ENCODE results near the gene NKAIN2.

Gene NKAIN2

GRCh38 chr6:123841067-123841896, 37.6 kb downstream of the NKAIN2 start:
- H3K27ac ChIP-seq (ENCODE audit: low read depth, low read length): no peak overlapping the region
- H4K20me1 ChIP-seq (ENCODE audit: low read depth, low read length): no peaks in the 10 kb centered on the region

GRCh38 chr6:123844011-123844410, 40.3 kb downstream of the NKAIN2 start:
- Histone ChIP-seq H3K4me3 (ENCODE audit: insufficient read depth, low read length, poor library complexity, severe bottlenecking) (no peak overlapping the region), H3F3A (ENCODE audit: insufficient read depth) (no peaks in the 10 kb centered on the region), H4K20me1 (ENCODE audit: low read depth, low read length) (no peaks in the 10 kb centered on the region), H3K4me2 (ENCODE audit: low read depth, low read length, poor library complexity, severe bottlenecking) (no peak overlapping the region), H3K27ac (ENCODE audit: low read depth, low read length) (no peak overlapping the region), H3K9me3 (ENCODE audit: insufficient read depth, low read length) (no peaks in the 10 kb centered on the region), H3K36me3 (ENCODE audit: low read length) (no peaks in the 10 kb centered on the region), H2AFZ (ENCODE audit: low read depth, low read length, severe bottlenecking) (no peak overlapping the region), H3K9ac (ENCODE audit: low read length) (no peak overlapping the region), H3K79me2 (ENCODE audit: insufficient read depth, low read length) (no peaks in the 10 kb centered on the region), H3K27me3 (ENCODE audit: low read length) (no peaks in the 10 kb centered on the region), H3K9me2 (replicated peaks; ENCODE audit: insufficient read depth, low read length) (no peaks in the 10 kb centered on the region)
- no peak for TF ChIP-seq EZH2phosphoT487 (conservative IDR thresholded peaks at IDR 0.05; ENCODE audit: low read length)
- no peak for TF ChIP-seq CTCF (IDR thresholded peaks at IDR 0.05; ENCODE audit: insufficient read depth, low read length, poor library complexity, severe bottlenecking)

More at GRCh38 chr6:123841067-123841896, 37.6 kb downstream of the NKAIN2 start:
- Histone ChIP-seq H3K9ac (ENCODE audit: low read length) (no peak overlapping the region), H3K79me2 (ENCODE audit: insufficient read depth, low read length) (no peaks in the 10 kb centered on the region), H3K4me3 (ENCODE audit: insufficient read depth, low read length, poor library complexity, severe bottlenecking) (no peak overlapping the region), H3K9me2 (replicated peaks; ENCODE audit: insufficient read depth, low read length) (no peaks in the 10 kb centered on the region), H3K4me2 (ENCODE audit: low read depth, low read length, poor library complexity, severe bottlenecking) (no peak overlapping the region), H3K9me3 (ENCODE audit: insufficient read depth, low read length) (no peaks in the 10 kb centered on the region), H3F3A (ENCODE audit: insufficient read depth) (no peaks in the 10 kb centered on the region), H3K27me3 (ENCODE audit: low read length) (no peaks in the 10 kb centered on the region), H2AFZ (ENCODE audit: low read depth, low read length, severe bottlenecking) (no peak overlapping the region), H3K36me3 (ENCODE audit: low read length) (no peaks in the 10 kb centered on the region)
- TF ChIP-seq CTCF (IDR thresholded peaks at IDR 0.05; ENCODE audit: insufficient read depth, low read length, poor library complexity, severe bottlenecking) (no peak), EZH2phosphoT487 (conservative IDR thresholded peaks at IDR 0.05; ENCODE audit: low read length) (no peak)

GRCh38 chr6:123848347-123848746, 44.7 kb downstream of the NKAIN2 start:
- Histone ChIP-seq H3K4me3 (ENCODE audit: insufficient read depth, low read length, poor library complexity, severe bottlenecking) (no peak overlapping the region), H3K9ac (ENCODE audit: low read length) (no peak overlapping the region), H3K79me2 (ENCODE audit: insufficient read depth, low read length) (no peaks in the 10 kb centered on the region), H3K9me3 (ENCODE audit: insufficient read depth, low read length) (no peaks in the 10 kb centered on the region), H4K20me1 (ENCODE audit: low read depth, low read length) (no peaks in the 10 kb centered on the region), H3K27me3 (ENCODE audit: low read length) (no peaks in the 10 kb centered on the region), H3K36me3 (ENCODE audit: low read length) (no peaks in the 10 kb centered on the region), H3K27ac (ENCODE audit: low read depth, low read length) (no peak overlapping the region), H3F3A (ENCODE audit: insufficient read depth) (no peaks in the 10 kb centered on the region), H3K9me2 (replicated peaks; ENCODE audit: insufficient read depth, low read length) (no peaks in the 10 kb centered on the region), H3K4me2 (ENCODE audit: low read depth, low read length, poor library complexity, severe bottlenecking) (no peak overlapping the region), H2AFZ (ENCODE audit: low read depth, low read length, severe bottlenecking) (no peak overlapping the region)
- no peak for TF ChIP-seq CTCF (IDR thresholded peaks at IDR 0.05; ENCODE audit: insufficient read depth, low read length, poor library complexity, severe bottlenecking)
- TF ChIP-seq EZH2phosphoT487 (conservative IDR thresholded peaks at IDR 0.05; ENCODE audit: low read length): no peak
